Skin epidermis (tissue), 12 donors: Measurements from ENCODE around the gene MGAT5.

Source experiments
- H3K27ac ChIP-seq, 21 experiments: fragments of 200-600 bp; sonication (generic) in 11 of 21; one replicate each; pipeline ENCODE4 v1.5.0; 2020; ENCODE audit warnings: mild to moderate bottlenecking in 3 of 21, inconsistent platforms in 2 of 21, moderate library complexity in 2 of 21
- H3K4me3 ChIP-seq, 7 experiments: fragments of 200-600 bp; sonication (generic) in 2 of 7; one replicate each; pipeline ENCODE4 v1.5.0; 2020; ENCODE audit warnings: inconsistent platforms in 2 of 7, mild to moderate bottlenecking in 2 of 7, moderate library complexity in 1 of 7

Gene MGAT5

DNA sequence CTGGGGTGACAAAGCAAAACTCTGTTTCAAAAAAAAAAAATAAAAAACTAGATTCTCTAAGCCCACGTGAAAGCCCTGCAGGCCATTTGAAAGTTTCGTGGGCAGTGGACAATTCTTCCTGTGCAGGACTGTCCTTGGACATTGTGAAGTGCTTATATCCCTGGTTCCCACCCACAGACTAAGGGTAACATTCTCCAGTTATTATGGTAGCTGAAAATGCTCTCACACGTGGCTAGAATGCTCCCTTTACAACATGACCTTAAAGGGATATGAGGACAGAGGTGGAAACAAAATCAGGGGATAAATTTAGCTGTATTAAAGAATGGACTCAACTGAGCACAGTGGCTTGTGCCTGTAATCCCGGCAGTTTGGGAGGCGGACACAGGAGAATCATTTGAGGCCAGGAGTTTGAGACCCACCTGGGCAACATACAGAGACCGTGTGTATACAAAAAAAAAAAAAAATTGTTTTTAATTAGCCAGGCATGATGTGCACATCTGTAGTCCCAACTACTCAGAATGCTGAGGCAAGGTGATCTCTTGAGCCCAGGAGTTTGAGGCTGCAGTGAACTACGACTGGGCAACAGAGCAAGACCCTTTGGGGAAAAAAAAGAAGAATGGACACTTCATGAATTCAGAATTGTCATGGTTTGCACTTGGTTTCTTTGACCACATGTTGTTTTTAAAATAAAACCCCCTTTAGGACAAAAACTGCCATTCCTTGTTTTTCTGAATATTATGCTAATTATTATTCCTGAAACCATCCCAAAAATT is 167.9 kb downstream of the MGAT5 start:
- Histone ChIP-seq H3K27ac (no peak overlapping the region), H3K4me3 (no peak overlapping the region)

DNA sequence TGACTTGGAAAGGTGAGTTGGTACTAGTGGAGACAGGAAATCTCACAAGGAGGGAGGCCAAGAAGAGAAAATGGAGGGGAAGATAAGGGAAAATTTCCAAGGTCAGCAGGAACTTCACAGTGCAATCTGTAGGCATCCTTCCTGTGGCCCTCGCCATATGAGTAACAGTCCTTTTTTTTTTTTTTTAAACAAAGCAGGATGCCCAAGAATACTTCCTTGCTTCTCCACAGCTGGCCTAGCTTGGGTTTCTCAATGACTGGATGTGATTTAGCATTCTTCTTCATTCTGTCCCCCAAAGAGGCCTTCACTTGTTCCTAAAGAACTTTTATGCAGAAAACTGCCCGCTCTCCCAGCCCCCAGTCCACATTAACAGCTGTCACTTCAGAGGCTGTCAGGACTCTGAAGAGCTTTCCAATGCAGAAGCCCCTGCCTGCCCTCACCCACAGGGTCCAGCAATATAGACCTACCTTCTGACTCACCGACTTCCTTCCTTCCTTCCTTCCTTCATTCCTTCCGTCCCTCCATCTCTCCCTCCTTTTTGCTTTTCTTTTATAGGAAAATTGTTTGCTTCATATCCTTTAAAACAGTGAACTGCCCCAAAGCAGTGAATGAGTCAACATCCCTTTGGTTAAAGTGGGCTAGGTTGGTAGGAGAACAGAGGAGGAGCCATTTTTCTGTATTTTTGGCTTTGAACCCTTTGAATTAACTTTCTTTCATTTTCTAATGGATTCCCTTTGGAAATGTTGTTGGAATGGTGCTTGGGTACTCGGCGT is 172.0 kb downstream of the MGAT5 start:
- no peak overlapping the region for H3K4me3 ChIP-seq

DNA sequence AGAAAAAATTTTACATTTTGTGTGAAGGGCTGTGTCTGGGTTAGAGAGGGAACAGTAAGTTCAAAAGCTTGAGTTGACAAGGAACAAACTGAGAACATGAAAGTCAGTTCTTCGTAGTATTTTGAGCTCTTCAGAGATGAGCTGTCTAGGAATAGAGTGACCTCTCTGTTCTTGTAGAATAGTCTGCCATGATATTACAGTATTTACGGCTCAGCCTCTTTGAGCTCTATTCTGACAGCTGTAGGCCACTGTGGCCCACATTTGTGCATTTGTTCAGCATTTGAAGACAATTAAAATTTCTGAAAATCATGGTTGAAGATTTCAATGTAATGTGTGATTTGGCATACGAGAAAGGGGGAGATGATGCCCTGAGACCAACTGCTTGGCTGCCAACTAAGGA is 172.8 kb downstream of the MGAT5 start:
- no peak overlapping the region for H3K4me3 ChIP-seq
- H3K27ac ChIP-seq, result no peak overlapping the region

More for the DNA sequence above, 172.0 kb downstream of the MGAT5 start:
- H3K27ac ChIP-seq, result no peak overlapping the region

DNA sequence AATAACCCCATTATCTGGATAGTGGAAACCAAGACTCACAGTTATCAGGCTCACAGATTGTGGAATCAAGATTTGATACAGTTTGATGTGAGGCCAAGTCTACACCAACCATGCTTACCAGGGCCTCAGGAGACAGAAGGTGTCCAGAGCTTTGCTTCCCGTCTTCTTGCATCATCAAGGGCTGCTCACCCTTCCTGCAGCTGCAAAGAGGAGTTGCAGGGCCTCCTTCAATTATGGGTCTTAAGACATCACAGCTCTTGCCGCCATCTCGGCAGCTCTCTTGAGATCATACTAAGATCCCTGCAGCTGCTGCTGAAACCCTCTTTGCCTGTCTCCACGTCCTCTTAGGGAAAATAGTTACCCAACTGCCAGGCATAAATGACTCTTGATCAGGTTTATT is 176.0 kb downstream of the MGAT5 start:
- no peak overlapping the region for H3K27ac ChIP-seq

DNA sequence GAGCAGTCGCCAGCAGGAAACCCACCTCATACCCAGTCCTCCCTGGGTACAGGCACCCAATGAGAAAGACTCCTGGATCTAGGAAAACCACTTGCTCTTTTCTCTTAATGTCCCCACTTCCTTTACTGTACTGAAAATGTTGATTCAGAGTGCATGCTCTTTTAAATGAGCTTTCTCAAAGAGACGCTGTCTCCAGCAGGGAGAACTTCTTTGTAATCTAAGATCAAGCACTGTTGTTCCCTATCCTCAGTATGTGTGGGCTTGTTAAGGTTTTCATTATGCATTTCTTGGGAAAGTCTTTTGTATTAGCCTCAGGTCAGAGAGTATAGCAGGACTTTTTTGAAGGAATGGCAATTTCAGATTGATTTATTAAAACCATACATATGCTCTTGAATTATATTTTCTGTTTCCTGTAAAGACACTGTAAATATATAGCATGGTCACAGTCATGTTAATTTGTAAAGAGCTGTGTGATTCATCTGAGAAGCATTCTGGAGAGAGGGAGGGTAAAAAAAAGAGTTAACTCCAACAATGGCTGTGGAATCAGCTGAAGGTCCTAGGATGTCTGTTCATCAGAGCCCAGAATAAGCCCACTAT is 178.1 kb downstream of the MGAT5 start:
- Histone ChIP-seq H3K27ac (no peak overlapping the region), H3K4me3 (no peak overlapping the region)

More for the DNA sequence above, 176.0 kb downstream of the MGAT5 start:
- H3K4me3 ChIP-seq, result no peak overlapping the region

DNA sequence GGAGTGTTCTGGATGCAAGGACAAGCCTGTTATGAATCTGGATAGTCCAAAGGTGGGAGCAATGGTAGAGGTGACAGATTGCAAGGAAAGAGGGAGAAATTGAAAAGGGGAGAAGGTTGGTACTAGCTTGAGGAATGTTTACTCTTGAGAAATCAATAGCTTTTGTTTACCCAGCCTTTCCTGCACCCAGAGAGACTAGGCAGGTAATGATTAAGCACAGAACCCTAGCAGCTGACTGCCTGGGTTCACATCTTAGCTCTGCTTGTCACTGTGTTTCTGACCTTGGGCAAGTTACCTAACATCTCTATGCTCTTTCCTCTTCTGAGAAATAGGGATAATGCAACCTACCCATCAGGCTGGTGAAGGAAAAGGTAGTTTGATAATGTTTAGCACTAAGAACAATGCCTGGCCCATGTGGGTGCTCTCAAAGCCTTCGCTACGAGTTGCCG is 178.6 kb downstream of the MGAT5 start:
- H3K27ac ChIP-seq, result no peak overlapping the region
- no peak overlapping the region for H3K4me3 ChIP-seq

DNA sequence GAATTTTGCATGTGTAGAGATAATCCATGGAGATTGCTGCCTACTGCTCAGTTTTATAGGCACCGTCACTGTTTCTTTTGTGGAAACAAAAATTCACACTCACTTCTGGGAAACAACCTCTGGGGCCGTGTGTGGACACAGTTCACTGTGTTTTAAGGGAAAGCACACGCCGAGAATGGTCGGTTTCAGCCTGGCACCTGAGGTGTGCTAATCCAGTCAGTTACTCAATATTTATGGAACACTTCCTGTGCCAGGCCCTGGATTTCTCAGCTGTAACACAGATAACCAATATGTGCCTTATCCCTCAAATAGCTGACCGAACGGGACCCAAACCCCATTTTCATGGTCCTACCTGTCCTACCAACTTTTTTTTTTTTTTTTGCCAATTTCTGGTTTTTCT is 179.6 kb downstream of the MGAT5 start:
- Histone ChIP-seq H3K4me3 (no peak overlapping the region), H3K27ac (no peak overlapping the region)

DNA sequence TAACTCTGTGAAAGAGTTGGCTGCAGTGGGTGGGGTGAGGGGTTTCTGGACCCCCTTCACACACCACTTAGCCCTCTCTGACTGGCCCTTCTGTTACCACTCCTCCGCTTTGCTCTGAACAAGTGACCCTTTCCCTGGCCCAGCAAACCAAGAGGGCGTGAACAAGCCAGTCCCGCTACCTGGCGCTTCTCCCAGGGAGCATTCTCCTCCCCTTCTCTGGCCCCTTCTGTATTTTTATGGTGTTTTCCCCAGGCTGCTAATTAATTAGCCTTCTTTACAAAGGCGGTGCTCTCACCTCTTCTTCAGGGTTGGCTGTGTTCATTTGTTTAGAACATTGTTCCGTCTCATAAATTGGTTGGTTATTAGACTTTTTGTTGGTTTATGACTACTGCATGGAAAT is 180.1 kb downstream of the MGAT5 start:
- Histone ChIP-seq H3K4me3 (no peak overlapping the region), H3K27ac (no peak overlapping the region)

DNA sequence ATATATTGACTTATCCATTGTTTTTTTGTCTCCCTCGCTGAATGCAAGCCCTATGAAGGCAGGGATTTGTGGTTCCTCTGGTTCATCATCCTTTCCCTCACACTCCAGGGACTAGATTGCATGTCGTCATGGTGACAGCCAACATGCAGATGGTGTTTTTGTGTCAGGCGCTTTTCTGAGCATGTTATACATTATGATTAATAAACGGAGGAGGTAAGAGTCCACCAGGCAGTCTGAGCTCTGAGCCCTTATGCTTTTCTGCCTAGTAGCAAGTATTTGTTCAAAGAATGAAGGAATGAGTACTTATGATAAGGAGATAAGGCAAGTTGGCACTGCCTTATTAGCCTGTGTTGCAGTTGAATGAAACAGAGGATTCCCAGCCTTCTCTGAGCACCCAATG is 181.6 kb downstream of the MGAT5 start:
- Histone ChIP-seq H3K27ac (no peak overlapping the region), H3K4me3 (no peak overlapping the region)

DNA sequence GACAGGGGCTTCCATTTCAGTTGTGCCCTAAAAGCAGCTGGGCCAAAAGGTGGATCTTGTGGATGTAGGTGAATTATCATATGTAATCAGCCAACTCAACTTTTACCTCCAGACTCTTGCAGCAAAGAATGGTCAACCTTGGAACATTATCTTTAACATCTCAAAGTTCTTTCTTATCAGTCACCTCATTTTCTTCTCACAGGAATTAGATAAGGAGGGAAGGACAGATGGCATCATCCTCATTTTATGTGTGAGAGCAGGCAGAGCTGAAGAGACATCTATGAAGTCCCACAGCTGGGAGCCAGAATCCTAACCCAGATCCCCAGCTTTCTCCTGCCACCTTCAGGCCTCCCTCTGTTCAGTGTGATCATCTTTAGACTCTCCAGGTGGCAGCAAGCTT is 182.1 kb downstream of the MGAT5 start:
- Histone ChIP-seq H3K27ac (no peak overlapping the region), H3K4me3 (no peak overlapping the region)

DNA sequence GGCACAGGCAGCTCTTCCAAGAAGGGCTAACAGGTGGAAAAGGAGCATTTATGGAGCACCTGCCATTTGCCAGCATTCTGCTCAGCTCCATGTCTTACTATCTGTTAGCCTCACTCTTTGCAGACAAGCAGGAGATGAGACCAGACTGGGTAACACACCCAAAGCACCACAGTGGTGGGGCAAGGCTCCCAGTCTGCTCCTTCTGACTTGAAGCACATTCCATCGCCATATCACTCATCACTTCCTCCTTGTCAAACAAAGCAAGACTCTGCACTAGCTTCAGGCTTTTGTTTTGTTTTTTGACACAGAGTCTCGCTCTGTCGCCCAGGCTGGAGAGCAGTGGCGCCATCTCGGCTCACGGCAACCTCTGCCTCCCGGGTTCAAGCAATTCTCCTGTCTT is 182.8 kb downstream of the MGAT5 start:
- H3K4me3 ChIP-seq, result no peak overlapping the region
- H3K27ac ChIP-seq, result no peak overlapping the region

DNA sequence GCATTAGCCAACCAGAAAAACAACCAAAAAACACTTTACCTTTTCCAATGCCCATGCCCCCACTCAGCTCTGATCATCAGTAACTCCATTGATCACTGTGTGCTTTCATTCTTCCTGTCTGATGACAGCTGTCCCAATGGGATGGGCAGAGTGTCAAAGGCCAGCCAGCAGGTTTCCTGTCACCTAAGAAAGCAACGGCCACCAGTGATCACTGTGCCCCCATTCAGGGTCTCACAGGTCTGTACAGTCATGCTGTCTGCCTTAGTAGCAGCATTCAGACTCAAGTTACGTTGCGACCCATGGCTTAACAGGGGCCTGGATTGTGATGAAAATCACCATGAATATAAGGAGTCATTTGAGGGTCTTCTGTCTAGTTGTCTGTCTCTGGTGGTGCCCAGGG is 184.5 kb downstream of the MGAT5 start:
- H3K27ac ChIP-seq, result no peak overlapping the region
- no peak overlapping the region for H3K4me3 ChIP-seq

DNA sequence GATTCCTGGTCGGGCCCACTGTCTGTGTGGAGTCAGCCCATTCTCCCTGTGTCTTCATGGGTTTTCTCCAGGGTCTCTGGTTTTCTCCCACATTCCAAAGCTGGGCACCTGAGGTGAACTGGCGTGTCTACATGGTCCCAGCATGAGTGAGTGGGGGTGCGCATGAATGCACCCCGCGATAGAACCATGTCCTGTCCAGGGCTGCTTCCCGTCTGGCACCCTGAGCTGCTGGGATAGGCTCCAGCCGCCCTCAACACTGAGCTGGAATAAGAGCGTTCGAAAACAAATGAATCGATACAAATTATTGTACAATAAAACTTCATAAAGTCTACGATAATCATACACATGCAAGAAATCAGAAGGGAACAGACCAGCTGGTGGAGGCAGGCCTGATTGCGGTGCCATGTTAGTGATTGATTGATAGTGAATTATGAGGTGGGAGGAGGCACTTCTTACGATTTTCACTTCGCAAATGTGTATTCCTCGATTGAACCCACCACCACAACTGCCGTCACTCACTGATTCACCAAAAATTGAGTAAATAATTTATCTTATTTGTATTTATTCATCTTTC is 186.6 kb downstream of the MGAT5 start:
- H3K4me3 ChIP-seq, result no peak overlapping the region
- H3K27ac ChIP-seq, result no peak overlapping the region

DNA sequence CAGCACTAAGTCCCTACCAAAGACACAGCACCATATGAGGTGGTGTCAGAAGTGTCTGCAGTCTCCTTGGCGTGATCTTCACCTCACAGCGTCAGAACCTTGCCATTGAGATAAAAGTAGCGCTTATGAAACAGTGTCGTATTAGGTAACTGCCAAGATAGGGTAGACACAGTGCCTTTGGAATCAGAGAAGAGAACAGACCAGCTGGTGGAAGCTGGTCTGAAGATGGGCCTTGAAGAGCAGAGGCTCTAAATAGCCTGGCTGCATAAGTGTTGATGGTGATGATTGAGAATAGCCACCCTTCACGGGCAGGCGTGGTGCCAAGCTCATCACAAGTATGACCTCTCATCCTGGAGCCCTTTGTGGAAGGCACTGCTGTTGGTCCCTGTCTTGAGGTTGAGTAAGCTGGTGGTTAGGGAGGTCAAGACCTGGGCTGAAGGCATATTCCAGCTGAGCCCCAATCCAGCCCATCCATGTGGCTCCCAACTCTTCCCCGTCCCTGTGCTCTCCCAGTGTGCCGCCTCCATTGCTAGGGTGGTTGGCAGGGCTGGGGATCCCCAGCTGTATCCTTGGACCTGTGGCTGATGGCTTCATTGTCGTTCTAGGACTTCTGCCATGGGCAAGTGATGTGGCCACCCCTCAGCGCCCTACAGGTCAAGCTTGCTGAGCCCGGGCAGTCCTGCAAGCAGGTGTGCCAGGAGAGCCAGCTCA is 187.4 kb downstream of the MGAT5 start:
- Histone ChIP-seq H3K4me3 (no peak overlapping the region), H3K27ac (no peak overlapping the region)

DNA sequence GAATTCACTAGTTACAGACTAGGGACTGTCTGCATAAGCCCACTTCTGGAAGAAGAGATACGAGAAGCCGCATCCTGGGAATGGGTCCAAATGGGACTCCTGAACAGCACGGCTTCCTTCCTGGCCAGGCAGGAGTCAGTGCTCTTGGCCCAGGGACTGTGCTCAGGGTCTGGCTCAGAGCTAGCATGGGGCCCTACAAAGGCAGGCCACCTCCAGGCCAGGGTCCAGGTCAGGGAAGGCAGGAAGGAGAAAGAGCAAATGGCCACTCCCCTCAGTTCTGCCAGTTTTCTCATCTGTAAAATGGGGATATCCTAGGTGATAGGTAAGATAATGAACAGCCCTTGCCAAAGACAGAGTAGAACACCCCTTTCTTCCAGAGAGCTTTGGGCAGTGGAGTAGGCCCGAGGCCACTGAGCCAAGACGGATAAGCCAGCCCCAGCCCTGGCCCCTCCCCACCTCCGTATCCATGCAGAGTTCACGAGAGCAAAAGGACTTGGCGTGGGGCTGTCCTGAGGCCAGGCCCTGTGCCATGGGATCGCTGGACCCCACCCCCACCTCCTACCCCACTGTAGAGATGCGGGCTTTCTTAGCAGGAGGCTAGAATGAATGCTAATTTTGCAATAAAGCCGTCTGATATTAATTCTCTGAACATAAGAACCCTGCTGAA is 190.1 kb downstream of the MGAT5 start:
- H3K4me3 ChIP-seq, result no peak overlapping the region
- no peak overlapping the region for H3K27ac ChIP-seq

DNA sequence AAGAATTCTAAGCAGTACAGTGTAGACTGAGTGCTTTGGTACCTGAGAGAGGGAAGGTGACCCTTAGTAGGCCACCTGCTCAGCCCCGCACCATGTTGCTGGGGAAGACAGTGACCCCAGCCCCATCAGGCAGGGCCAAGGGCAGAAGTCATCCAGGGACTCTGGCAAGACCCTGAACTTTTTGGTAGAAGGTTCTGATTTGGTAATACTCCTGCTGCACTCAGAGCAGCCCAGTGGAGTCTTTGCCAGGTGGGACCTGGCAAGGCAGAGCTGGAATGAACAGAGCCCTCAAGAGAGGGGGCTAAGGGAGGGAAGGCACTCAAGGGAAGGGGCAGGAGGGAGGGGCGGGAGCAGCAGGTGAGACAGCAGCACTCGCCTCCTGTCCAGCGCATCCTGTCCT is 191.2 kb downstream of the MGAT5 start:
- no peak overlapping the region for H3K4me3 ChIP-seq
- no peak overlapping the region for H3K27ac ChIP-seq

DNA sequence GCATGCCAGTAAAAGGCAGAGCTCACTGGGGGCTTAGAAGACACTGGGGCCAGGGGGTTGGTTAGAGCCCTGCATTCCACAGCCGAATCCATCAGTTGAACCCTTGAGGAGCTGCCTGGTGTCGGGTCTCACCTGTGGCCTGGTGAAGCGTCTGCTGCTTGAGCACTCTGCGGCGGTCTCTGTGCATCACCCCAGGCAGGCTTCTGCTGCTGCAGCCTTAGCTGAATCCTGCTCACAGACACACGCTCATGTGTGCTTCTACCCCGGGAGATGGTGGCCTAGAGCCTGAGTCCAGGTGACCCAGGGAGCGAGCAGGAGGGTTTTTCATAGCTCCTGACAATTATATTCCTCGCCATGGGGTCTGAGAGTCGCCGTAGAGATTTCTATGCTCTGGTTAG is 192.1 kb downstream of the MGAT5 start:
- Histone ChIP-seq H3K4me3 (no peak overlapping the region), H3K27ac (no peak overlapping the region)

DNA sequence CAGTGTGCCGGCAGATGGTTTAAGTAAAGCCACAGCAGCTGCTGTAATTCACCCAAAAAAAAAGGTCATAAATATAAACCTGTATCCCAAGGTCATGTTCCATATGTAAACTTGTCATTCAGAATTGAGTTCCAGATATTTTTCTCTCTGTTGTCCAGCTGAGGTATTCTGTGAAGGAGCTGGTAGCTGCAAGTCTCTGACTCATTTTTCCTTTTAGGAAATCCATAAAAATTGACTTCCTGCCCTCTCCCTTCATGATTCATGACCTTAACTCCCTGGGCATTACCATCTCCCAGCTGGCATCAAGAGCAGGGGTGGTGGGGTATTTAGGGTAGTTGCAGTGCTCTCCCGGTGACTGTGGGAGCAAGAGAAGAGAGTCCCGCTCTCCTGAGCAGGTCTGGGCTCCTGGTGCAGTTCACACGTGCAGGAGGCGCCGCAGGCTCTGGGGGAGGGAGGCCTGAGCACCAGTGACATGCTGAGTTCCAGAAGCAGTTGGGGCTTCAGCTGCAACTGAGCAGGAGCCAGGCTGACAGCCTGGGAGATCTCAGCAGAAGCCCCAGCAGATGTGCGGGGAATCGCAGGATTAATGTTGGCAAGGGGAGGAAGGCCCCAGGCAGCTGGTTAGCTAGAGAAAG is 192.6 kb downstream of the MGAT5 start:
- H3K4me3 ChIP-seq, result no peak overlapping the region
- no peak overlapping the region for H3K27ac ChIP-seq

DNA sequence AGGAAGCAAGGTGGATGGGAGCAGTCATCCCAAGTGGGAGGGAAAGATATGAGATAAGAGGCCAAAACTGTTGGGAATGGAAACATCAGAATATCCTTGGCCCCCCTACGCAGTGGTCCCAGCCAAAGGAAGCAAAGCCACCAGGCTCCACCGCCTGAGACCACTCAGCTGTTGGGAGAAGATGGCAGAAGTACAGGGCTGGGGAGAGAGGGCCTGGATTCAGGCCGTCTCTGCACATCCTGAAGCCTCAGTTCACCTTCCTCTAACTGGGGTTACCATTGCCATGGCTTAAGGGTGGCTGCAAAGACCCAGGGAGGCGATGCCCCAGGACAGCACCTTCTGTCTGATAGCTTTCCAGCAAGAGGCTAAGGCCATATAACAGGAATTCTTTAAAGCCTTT is 193.8 kb downstream of the MGAT5 start:
- Histone ChIP-seq H3K27ac (no peak overlapping the region), H3K4me3 (no peak overlapping the region)
